ENCODE data around the gene HOXA11. TPM values are rescaled to one million over a fixed set of nuclear protein-coding genes. Genes with fewer than 3 reads are reported as not detected.

Gene HOXA11
- total RNA-seq, 4 donors from 2014 or later, result 4.5 to 21.3 (median 7.7) TPM

DNA sequence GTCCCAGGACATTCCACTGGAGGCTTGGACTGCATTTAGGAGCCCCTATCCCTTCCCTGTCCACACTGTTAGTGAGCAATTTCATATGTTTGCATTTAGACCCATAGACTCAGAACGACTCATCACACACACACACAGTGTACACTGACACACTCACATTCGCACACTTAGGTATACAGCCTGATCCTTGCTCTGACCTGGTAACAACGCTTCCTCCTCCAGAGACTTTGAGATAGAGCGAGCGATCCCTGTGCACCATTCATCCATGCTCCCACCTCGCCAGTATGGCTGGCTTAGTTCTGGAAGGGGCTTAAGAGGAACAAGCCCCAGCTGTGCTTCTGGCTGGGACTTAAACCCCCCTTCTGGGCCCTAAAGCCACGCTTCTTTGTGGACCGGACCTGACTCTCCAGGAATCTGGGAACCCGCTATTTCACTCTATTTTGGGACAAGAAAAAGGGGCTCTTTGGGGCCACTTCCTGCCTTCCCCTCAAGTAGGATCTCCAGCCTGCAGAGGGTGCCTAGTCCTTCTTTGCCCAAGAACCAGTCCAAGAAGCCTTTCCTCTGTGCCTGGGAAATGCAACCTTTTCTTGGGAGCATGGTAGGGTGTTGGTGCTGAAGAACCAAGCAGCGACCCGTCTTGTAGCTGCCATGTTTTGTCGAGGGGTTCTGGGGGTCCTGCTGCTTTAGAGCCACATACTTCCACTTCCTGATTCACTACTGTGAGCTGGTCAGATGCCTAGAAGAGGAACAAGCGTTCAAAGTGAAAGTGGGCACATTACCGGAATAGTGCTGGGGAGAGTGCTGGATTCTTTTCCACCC is 15.9 kb upstream of the HOXA11 start:
- H3K27me3 ChIP-seq, result peaks cover 89% of the 10 kb centered on the region
- peaks cover 4 to 32% (median 12%) of the 10 kb centered on the region in 4 donors for H3K4me1 ChIP-seq
- peak overlapping the region; percentile 76 to 99 (median 96) for H3K27ac ChIP-seq
- intact Hi-C loops (cut with DNase I; ENCODE audit: low total_unique reads), result loop anchor here (10.0 kb wide), 1 partner anchor 374 kb away; no protein-coding TSS in a partner anchor
- WGBS, 2 donors (ENCODE audit: low coverage in 1 of 2), result 0 to 25% methylated on average over 3 to 14 of the region's 14 CpGs
- in situ Hi-C loops (cut with MboI; ENCODE audit: low pct_ligation_motif_present in 1 of 4, low pct_unique_long_range_greater_than_20kb in 1 of 4, low sequenced_read_pairs in 3 of 4), result loop anchor here (10.0 to 25.0 kb wide), 7 partner anchors 374 to 811 kb away; no protein-coding TSS in a partner anchor
- TF ChIP-seq POLR2AphosphoS5 (IDR thresholded peaks at IDR 0.05) (peak in 2 of 3 donors; percentile 43 to 81), POLR2A (IDR thresholded peaks at IDR 0.05) (peak; percentile 7), EP300 (IDR thresholded peaks at IDR 0.05; ENCODE audit: low read depth) (no peak)
- TF ChIP-seq, protein P1, sequence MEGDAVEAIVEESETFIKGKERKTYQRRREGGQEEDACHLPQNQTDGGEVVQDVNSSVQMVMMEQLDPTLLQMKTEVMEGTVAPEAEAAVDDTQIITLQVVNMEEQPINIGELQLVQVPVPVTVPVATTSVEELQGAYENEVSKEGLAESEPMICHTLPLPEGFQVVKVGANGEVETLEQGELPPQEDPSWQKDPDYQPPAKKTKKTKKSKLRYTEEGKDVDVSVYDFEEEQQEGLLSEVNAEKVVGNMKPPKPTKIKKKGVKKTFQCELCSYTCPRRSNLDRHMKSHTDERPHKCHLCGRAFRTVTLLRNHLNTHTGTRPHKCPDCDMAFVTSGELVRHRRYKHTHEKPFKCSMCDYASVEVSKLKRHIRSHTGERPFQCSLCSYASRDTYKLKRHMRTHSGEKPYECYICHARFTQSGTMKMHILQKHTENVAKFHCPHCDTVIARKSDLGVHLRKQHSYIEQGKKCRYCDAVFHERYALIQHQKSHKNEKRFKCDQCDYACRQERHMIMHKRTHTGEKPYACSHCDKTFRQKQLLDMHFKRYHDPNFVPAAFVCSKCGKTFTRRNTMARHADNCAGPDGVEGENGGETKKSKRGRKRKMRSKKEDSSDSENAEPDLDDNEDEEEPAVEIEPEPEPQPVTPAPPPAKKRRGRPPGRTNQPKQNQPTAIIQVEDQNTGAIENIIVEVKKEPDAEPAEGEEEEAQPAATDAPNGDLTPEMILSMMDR (IDR thresholded peaks at IDR 0.05), result no peak
- DNase-seq, result no peak
- peak overlapping the region; percentile 40 to 73 (median 58) for H3K4me3 ChIP-seq
- no peaks in the 10 kb centered on the region for H3K9me3 ChIP-seq
- H3K36me3 ChIP-seq, result no peaks in the 10 kb centered on the region

DNA sequence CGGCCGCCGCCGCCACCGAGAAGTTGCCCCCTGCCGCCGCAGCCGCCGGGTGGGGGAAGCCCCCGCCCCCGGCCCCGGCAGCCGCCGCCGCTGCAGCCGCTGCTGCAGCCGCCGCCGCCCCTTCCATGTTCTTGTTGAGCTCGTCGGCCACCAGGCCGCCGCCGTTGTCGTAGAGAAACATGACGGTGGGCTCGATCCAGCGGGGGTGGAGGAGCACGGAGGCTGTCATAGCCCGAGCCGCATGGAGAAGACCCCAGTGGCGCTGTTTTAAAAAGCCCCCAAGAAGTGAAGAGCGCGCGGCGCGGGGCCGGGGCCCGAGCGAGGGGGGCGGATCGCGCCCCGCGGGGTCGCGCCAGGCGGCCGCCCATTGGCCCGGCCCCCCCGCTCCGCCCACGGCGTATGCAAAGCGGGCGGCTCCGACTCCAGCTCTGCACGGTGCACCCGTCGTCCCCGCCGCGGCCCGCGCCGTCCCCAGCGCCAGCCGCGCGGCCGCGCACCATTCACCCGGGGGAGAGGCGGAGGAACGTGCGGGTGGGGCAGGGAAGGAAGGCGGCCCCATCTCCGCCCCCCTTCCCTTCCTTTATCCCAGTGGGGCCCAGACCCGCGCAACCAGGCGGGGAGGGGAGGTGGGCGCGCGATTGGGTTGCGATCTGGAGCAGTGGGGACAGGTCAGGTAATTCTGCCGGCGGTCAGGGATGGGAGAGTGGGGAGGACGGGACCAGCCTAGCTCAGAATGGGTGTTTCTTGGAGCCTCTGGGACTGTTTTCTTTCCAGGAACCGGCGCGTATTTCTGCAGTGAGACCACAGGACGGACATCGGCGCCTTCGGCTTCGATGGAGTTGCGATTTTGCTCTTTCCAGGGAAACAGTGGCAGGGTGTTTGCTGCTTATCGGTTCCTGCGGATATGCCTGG is 15.1 kb upstream of the HOXA11 start, which contains the start of gene HOXA13:
Gene HOXA13 (minus strand): TSS at position 243 of the 912 bp plus-strand sequence. CDS start 14 bp downstream, at position 229.
- Histone ChIP-seq H3K4me3 (peak within 1 kb of the TSS; percentile 57 to 73 (median 64)), H3K9me3 (no peaks in the 10 kb centered on the region), H3K27me3 (peaks cover 87% of the 10 kb centered on the region), H3K27ac (peak within 1 kb of the TSS; percentile 82 to 99 (median 96)), H3K36me3 (no peaks in the 10 kb centered on the region), H3K4me1 (peaks cover 3 to 26% (median 6%) of the 10 kb centered on the region in 4 donors)
- in situ Hi-C loops (cut with MboI; ENCODE audit: low pct_ligation_motif_present in 1 of 4, low pct_unique_long_range_greater_than_20kb in 1 of 4, low sequenced_read_pairs in 3 of 4) (loop anchor here (10.0 to 25.0 kb wide), 8 partner anchors 375 to 1338 kb away; no protein-coding TSS in a partner anchor), intact Hi-C loops (cut with DNase I; ENCODE audit: low total_unique reads) (loop anchor here (10.0 kb wide), 2 partner anchors 375 to 975 kb away; no protein-coding TSS in a partner anchor)
- DNase-seq, result peak; percentile 88
- TF ChIP-seq POLR2AphosphoS5 (IDR thresholded peaks at IDR 0.05) (peak; percentile 82 to 90 (median 85)), EP300 (IDR thresholded peaks at IDR 0.05; ENCODE audit: low read depth) (no peak), POLR2A (IDR thresholded peaks at IDR 0.05) (peak; percentile 94)
- TF ChIP-seq, protein P1 (IDR thresholded peaks at IDR 0.05), result no peak
- 1% methylated on average over 12 to 84 of the region's 99 CpGs for WGBS, 2 donors (ENCODE audit: low coverage in 1 of 2)

DNA sequence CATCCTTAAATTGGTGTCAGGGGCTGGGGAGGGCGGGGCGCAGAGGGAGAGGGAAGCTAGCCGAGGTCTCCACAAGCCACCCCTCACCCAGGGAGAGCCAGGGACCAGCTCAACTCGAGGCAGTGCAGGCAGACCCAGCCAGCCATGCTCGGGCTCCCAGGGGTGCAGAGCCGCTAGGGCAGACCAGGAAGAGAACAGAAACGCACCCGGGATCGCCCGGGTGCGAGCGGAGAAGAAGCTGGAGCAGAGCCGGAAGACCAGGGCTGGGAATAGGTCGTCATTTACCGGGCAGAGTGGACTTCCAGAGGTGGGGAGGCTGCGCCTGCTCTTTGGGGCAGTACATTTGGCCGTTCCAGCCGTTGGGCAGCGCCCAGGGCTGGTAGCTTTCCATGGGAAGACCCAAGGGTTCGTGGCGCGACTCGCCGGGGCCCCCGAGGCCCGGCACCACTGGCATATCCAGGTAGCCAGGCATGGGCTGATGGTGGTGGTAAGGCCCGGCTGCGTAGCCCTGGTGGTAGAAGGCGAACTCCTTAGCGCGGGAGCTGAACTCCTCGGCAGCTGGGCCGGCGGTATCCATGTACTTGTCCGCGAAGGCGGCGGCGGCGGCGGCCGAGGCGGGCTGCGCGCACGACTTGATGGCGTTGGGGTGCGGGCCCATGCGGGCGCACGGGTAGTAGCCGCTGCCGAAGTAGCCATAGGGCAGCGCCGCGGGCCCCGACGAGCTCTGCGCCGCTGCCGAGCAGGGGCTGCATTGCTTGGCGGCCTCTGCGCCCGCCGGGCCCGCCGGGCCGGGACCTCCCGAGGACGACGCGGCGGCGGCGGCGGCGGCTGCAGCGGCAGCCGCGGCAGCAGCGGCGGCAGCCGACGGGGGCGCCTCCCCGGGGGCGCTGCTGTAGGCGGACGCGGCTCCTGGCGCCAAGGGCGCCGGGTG is 14.1 kb upstream of the HOXA11 start:
- intact Hi-C loops (cut with DNase I; ENCODE audit: low total_unique reads) (loop anchor here (10.0 kb wide), 1 partner anchor 976 kb away; no protein-coding TSS in a partner anchor), in situ Hi-C loops (cut with MboI; ENCODE audit: low pct_ligation_motif_present in 1 of 4, low pct_unique_long_range_greater_than_20kb in 1 of 4, low sequenced_read_pairs in 3 of 4) (loop anchor here in 2 of 4 donors (25.0 kb wide), 1 partner anchor 1337 kb away; no protein-coding TSS in a partner anchor)
- H3K27ac ChIP-seq, result peak overlapping the region; percentile 82 to 99 (median 96)
- TF ChIP-seq EP300 (IDR thresholded peaks at IDR 0.05; ENCODE audit: low read depth) (no peak), POLR2A (IDR thresholded peaks at IDR 0.05) (no peak), POLR2AphosphoS5 (IDR thresholded peaks at IDR 0.05) (no peak)
- TF ChIP-seq, protein P1 (IDR thresholded peaks at IDR 0.05), result no peak
- WGBS, 2 donors (ENCODE audit: low coverage in 1 of 2), result 8% methylated on average over 25 of the region's 93 CpGs; no CpG with 5 or more reads in 1 of the 2 donors
- H3K4me1 ChIP-seq, result peaks cover 0 to 21% (median 2%) of the 10 kb centered on the region in 4 donors
- H3K36me3 ChIP-seq, result no peaks in the 10 kb centered on the region
- H3K4me3 ChIP-seq, result peak overlapping the region; percentile 57 to 73 (median 64)
- no peak for DNase-seq
- H3K27me3 ChIP-seq, result peaks cover 86% of the 10 kb centered on the region
- no peaks in the 10 kb centered on the region for H3K9me3 ChIP-seq
